CD4-positive, alpha-beta T cell (primary cell): ENCODE measurements around the gene EVC2. TPM values are rescaled to one million over a fixed set of nuclear protein-coding genes. Genes with fewer than 3 reads are reported as not detected.

Experiments
- ATAC-seq: fragments of 200-7000 bp; cut with Tn5 transposase; one replicate; pipeline ENCODE4 v1.10.0; 2022; ENCODE audit warnings: mild to moderate bottlenecking; ENCODE audit not compliant: poor library complexity
- CTCF ChIA-PET: fragments of 350-600 bp; sonication (Branson Sonifier 250); formaldehyde crosslinking; loops from one replicate; lab custom pipeline; 2021; ENCODE audit warnings: antibody characterized with exemption, inconsistent platforms; lab: Charles Lee
- POLR2A ChIA-PET: fragments of 350-600 bp; sonication (Branson Sonifier 250); formaldehyde crosslinking; loops from one replicate; lab custom pipeline; 2021; ENCODE audit warnings: antibody characterized with exemption, inconsistent platforms; lab: Charles Lee
- DNase-seq, 14 experiments: peaks; one replicate each; pipeline ENCODE4 v3.0.0-alpha.2; 2013 to 2020; ENCODE audit warnings: mixed read lengths in 2 of 14
- H3K27ac ChIP-seq, 2 donors: one replicate each; pipeline versions ENCODE4 v1.5.1 to v1.7.0; 2013; ENCODE audit warnings: low read length in 2 of 2, low read depth in 1 of 2, mild to moderate bottlenecking in 1 of 2
- H3K27me3 ChIP-seq, 2 experiments: 1 replicate in 1 of 2; 2 replicates in 1 of 2; pipeline versions ENCODE4 v1.6.1 to v1.7.0; 2013; ENCODE audit warnings: low read length in 2 of 2, control low read depth in 1 of 2, mild to moderate bottlenecking in 1 of 2, moderate library complexity in 1 of 2; ENCODE audit not compliant: insufficient read depth in 2 of 2, control insufficient read depth in 1 of 2
- H3K36me3 ChIP-seq: one replicate; pipeline ENCODE4 v1.6.1; 2013; ENCODE audit warnings: low read length, control low read depth; ENCODE audit not compliant: insufficient read depth
- H3K4me1 ChIP-seq: one replicate; pipeline ENCODE4 v1.6.1; 2013; ENCODE audit warnings: low read length, control low read depth; ENCODE audit not compliant: insufficient read depth
- H3K4me3 ChIP-seq: one replicate; pipeline ENCODE4 v1.5.1; 2013; ENCODE audit warnings: mild to moderate bottlenecking, low read length, moderate library complexity
- H3K9me3 ChIP-seq, 2 experiments: 1 replicate in 1 of 2; 2 replicates in 1 of 2; pipeline versions ENCODE4 v1.6.1 to v1.7.0; 2013; ENCODE audit warnings: low read length in 2 of 2, mild to moderate bottlenecking in 2 of 2, control low read depth in 1 of 2, moderate library complexity in 1 of 2; ENCODE audit not compliant: control insufficient read depth in 1 of 2, insufficient read depth in 1 of 2
- H3K27ac Mint-ChIP-seq: one replicate; pipeline ENCODE4 v1.8.0; 2020; ENCODE audit warnings: mixed read lengths
- H3K27me3 Mint-ChIP-seq: one replicate; pipeline ENCODE4 v1.8.0; 2021; ENCODE audit warnings: mixed read lengths
- H3K36me3 Mint-ChIP-seq: one replicate; pipeline ENCODE4 v1.8.0; 2021; ENCODE audit warnings: low read depth, mixed read lengths
- H3K4me1 Mint-ChIP-seq: one replicate; pipeline ENCODE4 v1.8.0; 2021; ENCODE audit warnings: low read depth, mixed read lengths
- H3K4me3 Mint-ChIP-seq: one replicate; pipeline ENCODE4 v1.8.0; 2020; ENCODE audit warnings: mild to moderate bottlenecking, mixed read lengths
- H3K9me3 Mint-ChIP-seq: one replicate; pipeline ENCODE4 v1.8.0; 2020; ENCODE audit warnings: mixed read lengths
- CTCF ChIP-seq: fragments of 200-600 bp; IDR thresholded peaks from one replicate; pipeline ENCODE4 v1.8.0; 2022; ENCODE audit warnings: antibody characterized with exemption, mild to moderate bottlenecking
- intact Hi-C, 2 experiments: fragments of 100-400 bp; cut with DNase I in 1 of 2; cut with micrococcal nuclease in 1 of 2; formaldehyde crosslinking; loops; one replicate each; pipeline versions ENCODE4 v1.15.1 to v1.9.0; 2023 to 2025; cut with DNase I, micrococcal nuclease
- total RNA-seq, 174 experiments: library from RNA in 2 of 174; stranded (reverse) in 2 of 174; gene quantifications; one replicate each; pipeline ENCODE4 v1.2.3 and lab custom pipeline; 2021 to 2026

EVC2 gene
- total RNA-seq, 2 experiments from 2014 or later, result 1.1 to 1.3 TPM

DNA sequence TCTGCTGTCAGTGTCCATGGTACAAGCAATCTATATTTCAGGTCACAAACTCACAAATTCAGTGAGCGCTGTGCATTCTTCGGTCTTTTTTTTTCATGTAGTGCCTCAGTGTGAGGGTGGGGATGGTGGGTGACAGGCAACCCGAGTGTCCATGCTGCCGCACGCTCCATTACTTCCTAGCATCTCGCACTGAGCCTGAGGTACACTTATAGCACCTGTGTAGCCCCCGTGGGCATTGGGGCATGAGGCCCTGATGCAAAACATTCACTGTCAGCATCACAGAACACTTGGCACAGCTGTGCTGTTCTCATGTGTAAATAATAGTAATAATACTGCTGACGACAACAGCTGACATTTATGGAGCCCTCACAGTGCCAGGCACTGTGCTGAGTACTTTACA lies 31.6 kb downstream of the EVC2 start:
- Mint-ChIP-seq H3K9me3 (no peaks in the 10 kb centered on the region), H3K27ac (no peak overlapping the region), H3K36me3 (no peaks in the 10 kb centered on the region), H3K27me3 (no peaks in the 10 kb centered on the region), H3K4me3 (no peak overlapping the region), H3K4me1 (no peaks in the 10 kb centered on the region)
- Histone ChIP-seq H3K27me3 (no peaks in the 10 kb centered on the region), H3K9me3 (peaks cover 0 to 5% of the 10 kb centered on the region in 2 experiments), H3K4me1 (no peaks in the 10 kb centered on the region), H3K36me3 (no peaks in the 10 kb centered on the region), H3K27ac (no peak overlapping the region), H3K4me3 (no peak overlapping the region)
- intact Hi-C loops, result no loop called here
- ATAC-seq (no peak), DNase-seq (no peak)
- ChIA-PET CTCF (no interaction called here), POLR2A (no interaction called here)
- TF ChIP-seq CTCF, result no peak

GRCh38 chr4:5666741-5667140 lies 41.6 kb downstream of the EVC2 start:
- CTCF ChIA-PET, result no interaction called here
- intact Hi-C loops, result no loop called here
- Mint-ChIP-seq H3K36me3 (peaks cover 4% of the 10 kb centered on the region), H3K27me3 (no peaks in the 10 kb centered on the region), H3K9me3 (peaks cover 14% of the 10 kb centered on the region), H3K27ac (no peak overlapping the region), H3K4me3 (no peak overlapping the region), H3K4me1 (no peaks in the 10 kb centered on the region)
- POLR2A ChIA-PET, result no interaction called here
- H3K4me3 ChIP-seq, result no peak overlapping the region
- ATAC-seq, result no peak
- DNase-seq, result no peak
- no peak for TF ChIP-seq CTCF
- no peaks in the 10 kb centered on the region for H3K4me1 ChIP-seq
- H3K27me3 ChIP-seq, result peaks cover 0 to 2% of the 10 kb centered on the region in 2 experiments
- H3K36me3 ChIP-seq, result no peaks in the 10 kb centered on the region
- no peak overlapping the region for H3K27ac ChIP-seq
- H3K9me3 ChIP-seq, result peaks cover 0 to 18% of the 10 kb centered on the region in 2 experiments

DNA sequence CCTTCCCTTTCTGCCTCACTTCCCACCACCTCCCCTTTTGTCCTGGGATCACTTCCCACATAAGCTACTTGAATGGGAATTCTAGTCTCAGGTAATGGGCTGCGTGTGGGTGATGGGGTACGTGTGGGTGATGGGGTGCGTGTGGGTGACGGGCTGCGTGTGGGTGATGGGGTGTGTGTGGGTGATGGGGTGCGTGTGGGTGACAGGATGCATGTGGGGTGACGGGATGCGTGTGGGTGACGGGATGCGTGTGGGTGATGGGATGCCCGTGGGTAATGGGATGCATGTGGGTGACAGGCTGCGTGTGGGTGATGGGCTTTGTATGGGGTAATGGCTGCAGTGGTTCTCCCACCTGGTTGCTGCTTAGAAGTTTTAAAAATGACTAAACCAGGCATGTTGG lies 43.6 kb downstream of the EVC2 start:
- ChIA-PET CTCF (no interaction called here), POLR2A (no interaction called here)
- Mint-ChIP-seq H3K36me3 (peaks cover 9% of the 10 kb centered on the region), H3K27me3 (no peaks in the 10 kb centered on the region), H3K27ac (no peak overlapping the region), H3K4me1 (no peaks in the 10 kb centered on the region), H3K4me3 (no peak overlapping the region), H3K9me3 (peaks cover 19% of the 10 kb centered on the region)
- H3K4me3 ChIP-seq, result no peak overlapping the region
- no peaks in the 10 kb centered on the region for H3K36me3 ChIP-seq
- DNase-seq (no peak), ATAC-seq (no peak)
- H3K27ac ChIP-seq, result no peak overlapping the region
- H3K9me3 ChIP-seq, result peaks cover 0 to 14% of the 10 kb centered on the region in 2 experiments
- intact Hi-C loops, result no loop called here
- peaks cover 0 to 2% of the 10 kb centered on the region in 2 experiments for H3K27me3 ChIP-seq
- TF ChIP-seq CTCF, result no peak
- H3K4me1 ChIP-seq, result no peaks in the 10 kb centered on the region
